Upper lobe of left lung (tissue), 4 donors: ENCODE data around the gene ZKSCAN5.

Source experiments
- CTCF ChIP-seq, 6 experiments: fragments of 450-650 bp in 4 of 6; fragments of 200-600 bp in 2 of 6; sonication (generic) in 2 of 6; IDR thresholded peaks; one replicate each; pipeline ENCODE4 v1.5.1; 2016 to 2019; ENCODE audit warnings: antibody characterized with exemption in 6 of 6
- POLR2AphosphoS5 ChIP-seq, 2 donors: sonication (generic); formaldehyde crosslinking; IDR thresholded peaks; one replicate each; pipeline ENCODE4 v1.5.1; 2017; ENCODE audit warnings: antibody characterized with exemption in 2 of 2

DNA sequence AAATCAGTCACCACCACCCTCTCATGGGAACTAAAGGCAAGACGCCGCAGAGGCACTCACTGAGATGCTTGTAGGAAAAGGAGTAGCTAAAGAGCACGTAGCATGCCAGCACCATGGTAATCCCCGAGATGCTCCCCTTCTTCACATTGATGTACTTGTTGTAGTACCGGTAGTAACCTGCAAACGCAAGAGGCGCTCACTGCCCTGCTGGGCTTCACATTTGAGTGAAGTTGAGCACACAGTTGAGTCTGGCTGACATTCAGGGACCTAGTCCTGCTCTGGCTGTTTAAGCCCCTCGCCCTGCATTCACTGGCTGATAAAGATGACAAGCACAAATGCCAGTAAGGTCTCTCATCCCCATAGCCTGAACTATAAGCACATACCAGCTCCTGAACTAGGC is 45.4 kb upstream of the ZKSCAN5 start:
- TF ChIP-seq CTCF (IDR thresholded peaks at IDR 0.05) (no peak), POLR2AphosphoS5 (IDR thresholded peaks at IDR 0.05) (no peak)
